Activated CD4-positive, alpha-beta memory T cell treated with anti-CD3 and anti-CD28 coated beads for 36 hours (primary cell): Measurements from ENCODE around the gene AUH. TPM values are rescaled to one million over a fixed set of nuclear protein-coding genes. Genes with fewer than 3 reads are reported as not detected.

Experiments used
- CTCF ChIA-PET: fragments of 350-600 bp; sonication (Branson Sonifier 250); formaldehyde crosslinking; loops from one replicate; lab custom pipeline; 2021; ENCODE audit warnings: antibody characterized with exemption, inconsistent platforms; lab: Charles Lee
- POLR2A ChIA-PET: fragments of 350-600 bp; sonication (Branson Sonifier 250); formaldehyde crosslinking; loops from one replicate; lab custom pipeline; 2021; ENCODE audit warnings: antibody characterized with exemption; lab: Charles Lee
- DNase-seq: peaks from one replicate; pipeline ENCODE4 v3.0.0-alpha.2; 2020
- H3K27ac Mint-ChIP-seq: one replicate; pipeline ENCODE4 v1.8.0; 2021; ENCODE audit warnings: mixed read lengths
- H3K27me3 Mint-ChIP-seq: one replicate; pipeline ENCODE4 v1.8.0; 2021; ENCODE audit warnings: mixed read lengths
- H3K36me3 Mint-ChIP-seq: one replicate; pipeline ENCODE4 v1.8.0; 2021; ENCODE audit warnings: mixed read lengths
- H3K4me1 Mint-ChIP-seq: one replicate; pipeline ENCODE4 v1.8.0; 2021; ENCODE audit warnings: low read depth, mixed read lengths
- H3K4me3 Mint-ChIP-seq: one replicate; pipeline ENCODE4 v1.8.0; 2021; ENCODE audit warnings: mild to moderate bottlenecking, mixed read lengths
- H3K9me3 Mint-ChIP-seq: one replicate; pipeline ENCODE4 v1.8.0; 2021; ENCODE audit warnings: mixed read lengths
- intact Hi-C: fragments of 100-400 bp; cut with micrococcal nuclease; formaldehyde crosslinking; loops from one replicate; pipeline ENCODE4 v1.15.1; 2023
- total RNA-seq, 2 experiments: library from RNA; stranded (reverse); gene quantifications; one replicate each; pipeline ENCODE4 v1.2.3, GENCODE V29; 2021

The AUH gene
- total RNA-seq, 2 experiments from 2014 or later = 38.8 to 40.9 TPM

- peak; percentile 54 for DNase-seq
- ChIA-PET POLR2A (interaction anchor here (0.6 to 5.5 kb wide), 18 partner anchors 14 to 521 kb away, joined by 3 to 71 read pairs (median 8); partner anchors contain the start of gene NFIL3), CTCF (interaction anchor here (0.6 to 4.1 kb wide), 12 partner anchors 15 to 486 kb away, joined by 3 to 27 read pairs (median 4); no protein-coding TSS in a partner anchor)
- intact Hi-C loops = loop anchor here (1.0 kb wide), 12 partner anchors 14 to 233 kb away; no protein-coding TSS in a partner anchor
- peaks cover 13% of the 10 kb centered on the region for H3K9me3 Mint-ChIP-seq
- peak overlapping the region; percentile 77 for H3K4me3 Mint-ChIP-seq
- H3K36me3 Mint-ChIP-seq = peaks cover 17% of the 10 kb centered on the region
- H3K4me1 Mint-ChIP-seq = peaks cover 57% of the 10 kb centered on the region
- H3K27ac Mint-ChIP-seq = peak overlapping the region; percentile 98
- no peaks in the 10 kb centered on the region for H3K27me3 Mint-ChIP-seq
Observed at GRCh38 chr9:91192381-91193086, 169.2 kb downstream of the AUH start.

- Mint-ChIP-seq H3K9me3 (peaks cover 13% of the 10 kb centered on the region), H3K4me1 (peaks cover 65% of the 10 kb centered on the region), H3K36me3 (peaks cover 17% of the 10 kb centered on the region), H3K27me3 (no peaks in the 10 kb centered on the region), H3K27ac (peak overlapping the region; percentile 98), H3K4me3 (peak overlapping the region; percentile 54)
- CTCF ChIA-PET = interaction anchor here (0.8 to 4.1 kb wide), 10 partner anchors 14 to 276 kb away, joined by 3 to 27 read pairs (median 4); no protein-coding TSS in a partner anchor
- intact Hi-C loops = no loop called here
- POLR2A ChIA-PET = interaction anchor here (0.6 to 5.5 kb wide), 14 partner anchors 14 to 232 kb away, joined by 3 to 71 read pairs (median 12); partner anchors contain the start of gene NFIL3
- DNase-seq = peak; percentile 22
Observed at GRCh38 chr9:91191411-91192380, 170.0 kb downstream of the AUH start.

- ChIA-PET CTCF (no interaction called here), POLR2A (interaction anchor here (0.7 kb wide), 1 partner anchor 42 kb away, joined by 3 read pairs; no protein-coding TSS in a partner anchor)
- H3K4me1 Mint-ChIP-seq = peaks cover 57% of the 10 kb centered on the region
- peaks cover 13% of the 10 kb centered on the region for H3K9me3 Mint-ChIP-seq
- peaks cover 9% of the 10 kb centered on the region for H3K36me3 Mint-ChIP-seq
- intact Hi-C loops = no loop called here
- peak; percentile 5 for DNase-seq
- no peak overlapping the region for H3K27ac Mint-ChIP-seq
- H3K4me3 Mint-ChIP-seq = no peak overlapping the region
- H3K27me3 Mint-ChIP-seq = no peaks in the 10 kb centered on the region
Observed at GRCh38 chr9:91190062-91190461, 171.7 kb downstream of the AUH start.

- Mint-ChIP-seq H3K9me3 (peaks cover 13% of the 10 kb centered on the region), H3K27ac (no peak overlapping the region), H3K27me3 (no peaks in the 10 kb centered on the region), H3K36me3 (peaks cover 9% of the 10 kb centered on the region), H3K4me1 (peaks cover 46% of the 10 kb centered on the region), H3K4me3 (no peak overlapping the region)
- peak; percentile 8 for DNase-seq
- ChIA-PET CTCF (no interaction called here), POLR2A (no interaction called here)
- intact Hi-C loops = no loop called here
Observed at GRCh38 chr9:91188719-91189590, 172.8 kb downstream of the AUH start.

GRCh38 chr9:91187965-91188344 lies 173.8 kb downstream of the AUH start:
- no peak overlapping the region for H3K27ac Mint-ChIP-seq
- H3K27me3 Mint-ChIP-seq = no peaks in the 10 kb centered on the region
- ChIA-PET POLR2A (interaction anchor here (1.7 kb wide), 1 partner anchor 236 kb away, joined by 5 read pairs; no protein-coding TSS in a partner anchor), CTCF (interaction anchor here (1.6 kb wide), 1 partner anchor 10 kb away, joined by 6 read pairs; no protein-coding TSS in a partner anchor)
- intact Hi-C loops = no loop called here
- H3K4me1 Mint-ChIP-seq = peaks cover 37% of the 10 kb centered on the region
- peak; percentile 4 for DNase-seq
- H3K9me3 Mint-ChIP-seq = peaks cover 13% of the 10 kb centered on the region
- H3K36me3 Mint-ChIP-seq = peaks cover 9% of the 10 kb centered on the region
- no peak overlapping the region for H3K4me3 Mint-ChIP-seq

- Mint-ChIP-seq H3K27ac (peak overlapping the region; percentile 62), H3K4me3 (no peak overlapping the region), H3K9me3 (peaks cover 13% of the 10 kb centered on the region), H3K36me3 (peaks cover 9% of the 10 kb centered on the region), H3K27me3 (no peaks in the 10 kb centered on the region), H3K4me1 (peaks cover 35% of the 10 kb centered on the region)
- ChIA-PET CTCF (interaction anchor here (1.0 to 1.6 kb wide), 2 partner anchors 10 to 238 kb away, joined by 3 to 6 read pairs; no protein-coding TSS in a partner anchor), POLR2A (interaction anchor here (1.2 to 1.7 kb wide), 3 partner anchors 10 to 237 kb away, joined by 4 to 13 read pairs (median 5); no protein-coding TSS in a partner anchor)
- DNase-seq = peak; percentile 8
- intact Hi-C loops = no loop called here
Observed at GRCh38 chr9:91187311-91187964, 174.3 kb downstream of the AUH start.

- Mint-ChIP-seq H3K36me3 (peaks cover 9% of the 10 kb centered on the region), H3K27me3 (no peaks in the 10 kb centered on the region), H3K4me3 (no peak overlapping the region), H3K4me1 (peaks cover 28% of the 10 kb centered on the region), H3K9me3 (peaks cover 13% of the 10 kb centered on the region), H3K27ac (peak overlapping the region; percentile 62)
- POLR2A ChIA-PET = interaction anchor here (1.2 to 1.7 kb wide), 3 partner anchors 9 to 238 kb away, joined by 4 to 13 read pairs (median 5); no protein-coding TSS in a partner anchor
- intact Hi-C loops = no loop called here
- DNase-seq = peak; percentile 59
- CTCF ChIA-PET = interaction anchor here (1.0 to 1.6 kb wide), 2 partner anchors 9 to 239 kb away, joined by 3 to 6 read pairs; no protein-coding TSS in a partner anchor
Observed at GRCh38 chr9:91186632-91187108, 175.0 kb downstream of the AUH start.

- Mint-ChIP-seq H3K27ac (peak overlapping the region; percentile 7), H3K27me3 (no peaks in the 10 kb centered on the region), H3K4me3 (no peak overlapping the region), H3K4me1 (peaks cover 18% of the 10 kb centered on the region), H3K9me3 (peaks cover 13% of the 10 kb centered on the region), H3K36me3 (peaks cover 9% of the 10 kb centered on the region)
- ChIA-PET CTCF (interaction anchor here (1.1 kb wide), 1 partner anchor 271 kb away, joined by 3 read pairs; no protein-coding TSS in a partner anchor), POLR2A (interaction anchor here (1.7 kb wide), 1 partner anchor 8 kb away, joined by 13 read pairs; no protein-coding TSS in a partner anchor)
- intact Hi-C loops = no loop called here
- DNase-seq = peak; percentile 3
Observed at GRCh38 chr9:91185193-91185886, 176.4 kb downstream of the AUH start.

GRCh38 chr9:91182429-91183225 lies 179.1 kb downstream of the AUH start:
- Mint-ChIP-seq H3K36me3 (no peaks in the 10 kb centered on the region), H3K4me1 (peaks cover 24% of the 10 kb centered on the region), H3K27me3 (no peaks in the 10 kb centered on the region), H3K9me3 (no peaks in the 10 kb centered on the region), H3K27ac (no peak overlapping the region), H3K4me3 (no peak overlapping the region)
- ChIA-PET CTCF (no interaction called here), POLR2A (no interaction called here)
- DNase-seq = peak; percentile 7
- intact Hi-C loops = no loop called here
